ENCODE data around the gene C16orf92.

The C16orf92 gene

GRCh38 chr16:29989111-29989858 is 33.7 kb upstream of the C16orf92 start:
- POLR2A ChIA-PET = interaction anchor here (0.5 kb wide), 1 partner anchor 53 kb away, joined by 3 read pairs; no protein-coding TSS in a partner anchor
- WGBS (ENCODE audit: insufficient coverage) = 98% methylated on average over 18 of the region's 23 CpGs
- Histone ChIP-seq H3K9me3 (ENCODE audit: control extremely low read depth in 1 of 5, control insufficient read depth in 4 of 5, insufficient read depth in 2 of 5, low read depth in 1 of 5, low read length in 4 of 5) (no peaks in the 10 kb centered on the region), H3K27me3 (replicated peaks in 2 of 5; ENCODE audit: control insufficient read depth in 4 of 5, insufficient read depth in 5 of 5, low read length in 4 of 5) (no peaks in the 10 kb centered on the region), H3K4me1 (ENCODE audit: control extremely low read depth in 1 of 4, control insufficient read depth in 4 of 4, insufficient read depth in 4 of 4, low read length in 3 of 4) (peaks cover 0 to 4% (median under 1%) of the 10 kb centered on the region in 4 experiments), H3K27ac (ENCODE audit: insufficient read depth in 1 of 2, low read depth in 1 of 2, low read length in 2 of 2, poor library complexity in 1 of 2, severe bottlenecking in 2 of 2) (no peak overlapping the region), H3K36me3 (ENCODE audit: control insufficient read depth in 4 of 4, insufficient read depth in 4 of 4, low read length in 3 of 4) (peaks cover 15 to 97% (median 72%) of the 10 kb centered on the region in 4 experiments), H3K4me3 (ENCODE audit: control insufficient read depth in 1 of 7, extremely low read depth in 1 of 7, insufficient read depth in 4 of 7, low read depth in 2 of 7, low read length in 6 of 7) (no peak overlapping the region)
- DNase-seq = no peak
- CTCF ChIA-PET = interaction anchor here (0.8 kb wide), 1 partner anchor 14 kb away, joined by 3 read pairs; no protein-coding TSS in a partner anchor

DNA sequence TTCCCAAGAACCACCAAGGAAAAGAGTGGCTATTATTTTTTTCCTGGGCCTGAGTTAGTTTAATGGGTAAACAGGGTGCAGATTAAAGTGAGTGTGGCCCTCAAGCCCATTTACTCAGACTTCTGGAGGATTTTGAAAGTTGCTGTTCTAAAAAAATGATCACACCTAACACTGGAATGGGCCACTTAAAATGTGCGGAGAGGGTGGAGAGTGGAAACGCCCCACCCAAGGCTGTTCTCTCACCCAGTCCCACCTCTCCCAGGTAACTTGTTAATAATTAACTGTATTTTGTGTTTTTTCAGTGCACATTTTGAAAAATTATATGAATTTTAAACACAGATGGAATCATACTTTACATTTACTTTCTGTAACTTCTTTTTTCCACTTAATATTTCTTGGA is 33.0 kb upstream of the C16orf92 start:
- no CpG with 5 or more reads among the region's 2 CpGs for WGBS (ENCODE audit: insufficient coverage)
- CTCF ChIA-PET = interaction anchor here (0.8 kb wide), 1 partner anchor 14 kb away, joined by 3 read pairs; no protein-coding TSS in a partner anchor
- peaks cover 0 to 12% (median 8%) of the 10 kb centered on the region in 4 experiments for H3K4me1 ChIP-seq (ENCODE audit: control extremely low read depth in 1 of 4, control insufficient read depth in 4 of 4, insufficient read depth in 4 of 4, low read length in 3 of 4)
- H3K27ac ChIP-seq (ENCODE audit: insufficient read depth in 1 of 2, low read depth in 1 of 2, low read length in 2 of 2, poor library complexity in 1 of 2, severe bottlenecking in 2 of 2) = no peak overlapping the region
- no peak for DNase-seq
- H3K9me3 ChIP-seq (ENCODE audit: control extremely low read depth in 1 of 5, control insufficient read depth in 4 of 5, insufficient read depth in 2 of 5, low read depth in 1 of 5, low read length in 4 of 5) = no peaks in the 10 kb centered on the region
- POLR2A ChIA-PET = no interaction called here
- H3K4me3 ChIP-seq (ENCODE audit: control insufficient read depth in 1 of 7, extremely low read depth in 1 of 7, insufficient read depth in 4 of 7, low read depth in 2 of 7, low read length in 6 of 7) = no peak overlapping the region
- no peaks in the 10 kb centered on the region for H3K27me3 ChIP-seq (replicated peaks in 2 of 5; ENCODE audit: control insufficient read depth in 4 of 5, insufficient read depth in 5 of 5, low read length in 4 of 5)
- peaks cover 15 to 89% (median 65%) of the 10 kb centered on the region in 4 experiments for H3K36me3 ChIP-seq (ENCODE audit: control insufficient read depth in 4 of 4, insufficient read depth in 4 of 4, low read length in 3 of 4)

GRCh38 chr16:29990883-29991570 is 32.0 kb upstream of the C16orf92 start:
- H3K36me3 ChIP-seq (ENCODE audit: control insufficient read depth in 4 of 4, insufficient read depth in 4 of 4, low read length in 3 of 4) = peaks cover 12 to 80% (median 55%) of the 10 kb centered on the region in 4 experiments
- POLR2A ChIA-PET = no interaction called here
- DNase-seq = no peak
- H3K27ac ChIP-seq (ENCODE audit: insufficient read depth in 1 of 2, low read depth in 1 of 2, low read length in 2 of 2, poor library complexity in 1 of 2, severe bottlenecking in 2 of 2) = no peak overlapping the region
- peaks cover 0 to 21% (median 11%) of the 10 kb centered on the region in 4 experiments for H3K4me1 ChIP-seq (ENCODE audit: control extremely low read depth in 1 of 4, control insufficient read depth in 4 of 4, insufficient read depth in 4 of 4, low read length in 3 of 4)
- 96% methylated on average over 22 of the region's 35 CpGs for WGBS (ENCODE audit: insufficient coverage)
- no peaks in the 10 kb centered on the region for H3K9me3 ChIP-seq (ENCODE audit: control extremely low read depth in 1 of 5, control insufficient read depth in 4 of 5, insufficient read depth in 2 of 5, low read depth in 1 of 5, low read length in 4 of 5)
- no peaks in the 10 kb centered on the region for H3K27me3 ChIP-seq (replicated peaks in 2 of 5; ENCODE audit: control insufficient read depth in 4 of 5, insufficient read depth in 5 of 5, low read length in 4 of 5)
- no peak overlapping the region for H3K4me3 ChIP-seq (ENCODE audit: control insufficient read depth in 1 of 7, extremely low read depth in 1 of 7, insufficient read depth in 4 of 7, low read depth in 2 of 7, low read length in 6 of 7)
- CTCF ChIA-PET = interaction anchor here (0.6 kb wide), 1 partner anchor 10 kb away, joined by 3 read pairs; no protein-coding TSS in a partner anchor

GRCh38 chr16:29991571-29991904 is 31.5 kb upstream of the C16orf92 start:
- POLR2A ChIA-PET = no interaction called here
- CTCF ChIA-PET = no interaction called here
- Histone ChIP-seq H3K27me3 (replicated peaks in 2 of 5; ENCODE audit: control insufficient read depth in 4 of 5, insufficient read depth in 5 of 5, low read length in 4 of 5) (no peaks in the 10 kb centered on the region), H3K27ac (ENCODE audit: insufficient read depth in 1 of 2, low read depth in 1 of 2, low read length in 2 of 2, poor library complexity in 1 of 2, severe bottlenecking in 2 of 2) (no peak overlapping the region), H3K36me3 (ENCODE audit: control insufficient read depth in 4 of 4, insufficient read depth in 4 of 4, low read length in 3 of 4) (peaks cover 12 to 74% (median 51%) of the 10 kb centered on the region in 4 experiments), H3K9me3 (ENCODE audit: control extremely low read depth in 1 of 5, control insufficient read depth in 4 of 5, insufficient read depth in 2 of 5, low read depth in 1 of 5, low read length in 4 of 5) (no peaks in the 10 kb centered on the region), H3K4me1 (ENCODE audit: control extremely low read depth in 1 of 4, control insufficient read depth in 4 of 4, insufficient read depth in 4 of 4, low read length in 3 of 4) (peaks cover 0 to 25% (median 13%) of the 10 kb centered on the region in 4 experiments), H3K4me3 (ENCODE audit: control insufficient read depth in 1 of 7, extremely low read depth in 1 of 7, insufficient read depth in 4 of 7, low read depth in 2 of 7, low read length in 6 of 7) (no peak overlapping the region)
- no peak for DNase-seq
- WGBS (ENCODE audit: insufficient coverage) = 90% methylated on average over 2 of the region's 5 CpGs

- no peak for DNase-seq
- H3K9me3 ChIP-seq (ENCODE audit: control extremely low read depth in 1 of 5, control insufficient read depth in 4 of 5, insufficient read depth in 2 of 5, low read depth in 1 of 5, low read length in 4 of 5) = no peaks in the 10 kb centered on the region
- CTCF ChIA-PET = interaction anchor here (0.9 to 1.9 kb wide), 4 partner anchors 14 to 145 kb away, joined by 3 to 6 read pairs (median 3); no protein-coding TSS in a partner anchor
- H3K4me3 ChIP-seq (ENCODE audit: control insufficient read depth in 1 of 7, extremely low read depth in 1 of 7, insufficient read depth in 4 of 7, low read depth in 2 of 7, low read length in 6 of 7) = no peak overlapping the region
- POLR2A ChIA-PET = no interaction called here
- WGBS (ENCODE audit: insufficient coverage) = 91% methylated on average over 6 of the region's 7 CpGs
- H3K27me3 ChIP-seq (replicated peaks in 2 of 5; ENCODE audit: control insufficient read depth in 4 of 5, insufficient read depth in 5 of 5, low read length in 4 of 5) = no peaks in the 10 kb centered on the region
- H3K36me3 ChIP-seq (ENCODE audit: control insufficient read depth in 4 of 4, insufficient read depth in 4 of 4, low read length in 3 of 4) = peaks cover 12 to 65% (median 44%) of the 10 kb centered on the region in 4 experiments
- H3K27ac ChIP-seq (ENCODE audit: insufficient read depth in 1 of 2, low read depth in 1 of 2, low read length in 2 of 2, poor library complexity in 1 of 2, severe bottlenecking in 2 of 2) = no peak overlapping the region
- peaks cover 2 to 32% (median 19%) of the 10 kb centered on the region in 4 experiments for H3K4me1 ChIP-seq (ENCODE audit: control extremely low read depth in 1 of 4, control insufficient read depth in 4 of 4, insufficient read depth in 4 of 4, low read length in 3 of 4)
Measured at GRCh38 chr16:29992344-29992967, 30.5 kb upstream of the C16orf92 start.

DNA sequence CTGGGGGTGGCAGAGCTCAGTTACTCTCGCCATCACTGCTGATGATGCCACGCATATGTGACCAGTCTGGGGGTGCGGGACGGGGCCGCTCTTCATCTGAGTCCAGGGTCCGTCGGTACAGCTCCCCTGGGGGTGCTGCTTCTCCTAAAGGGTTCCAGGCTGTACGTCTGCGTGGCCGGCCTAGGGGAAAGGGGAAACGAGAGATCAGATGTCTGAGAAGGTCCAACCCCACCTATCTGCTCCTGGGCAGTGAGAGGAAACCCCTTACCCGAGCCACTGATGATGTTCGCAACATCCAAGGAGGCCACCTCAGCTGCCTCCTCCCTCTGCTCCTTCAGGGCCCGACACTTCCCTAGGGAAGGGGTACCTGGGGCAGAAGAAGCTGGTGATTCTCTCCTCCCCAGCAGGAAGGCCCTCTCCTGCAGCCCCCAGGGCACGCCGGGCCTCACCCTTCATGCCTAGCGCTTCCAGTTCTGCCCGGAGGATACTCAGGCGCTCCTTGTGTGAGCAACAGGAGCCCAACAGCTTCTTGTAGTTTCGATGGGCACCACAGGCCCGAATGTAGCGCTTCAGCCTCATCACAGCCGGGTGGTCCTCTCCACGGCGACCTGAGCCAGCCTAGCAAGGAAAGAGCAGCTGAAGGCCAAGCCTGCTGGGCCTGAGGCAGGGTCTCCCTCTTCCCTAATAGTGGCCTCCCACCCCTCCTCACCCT is 29.7 kb upstream of the C16orf92 start:
- DNase-seq = no peak
- H3K4me1 ChIP-seq (ENCODE audit: control extremely low read depth in 1 of 4, control insufficient read depth in 4 of 4, insufficient read depth in 4 of 4, low read length in 3 of 4) = peaks cover 2 to 32% (median 19%) of the 10 kb centered on the region in 4 experiments
- H3K27ac ChIP-seq (ENCODE audit: insufficient read depth in 1 of 2, low read depth in 1 of 2, low read length in 2 of 2, poor library complexity in 1 of 2, severe bottlenecking in 2 of 2) = no peak overlapping the region
- H3K36me3 ChIP-seq (ENCODE audit: control insufficient read depth in 4 of 4, insufficient read depth in 4 of 4, low read length in 3 of 4) = peaks cover 11 to 56% (median 39%) of the 10 kb centered on the region in 4 experiments
- H3K4me3 ChIP-seq (ENCODE audit: control insufficient read depth in 1 of 7, extremely low read depth in 1 of 7, insufficient read depth in 4 of 7, low read depth in 2 of 7, low read length in 6 of 7) = no peak overlapping the region
- ChIA-PET CTCF (interaction anchor here (0.9 to 1.9 kb wide), 6 partner anchors 13 to 145 kb away, joined by 3 to 6 read pairs (median 3); partner anchors contain the start of gene TMEM219), POLR2A (interaction anchor here (1.1 kb wide), 1 partner anchor 21 kb away, joined by 3 read pairs; no protein-coding TSS in a partner anchor)
- no peaks in the 10 kb centered on the region for H3K27me3 ChIP-seq (replicated peaks in 2 of 5; ENCODE audit: control insufficient read depth in 4 of 5, insufficient read depth in 5 of 5, low read length in 4 of 5)
- 95% methylated on average over 22 of the region's 25 CpGs for WGBS (ENCODE audit: insufficient coverage)
- H3K9me3 ChIP-seq (ENCODE audit: control extremely low read depth in 1 of 5, control insufficient read depth in 4 of 5, insufficient read depth in 2 of 5, low read depth in 1 of 5, low read length in 4 of 5) = no peaks in the 10 kb centered on the region

Measured in common myeloid progenitor, CD34-positive (primary cell).